Testis (tissue), 3 donors: Measurements from ENCODE around the gene SERPIND1. TPM values are rescaled to one million over a fixed set of nuclear protein-coding genes. Genes with fewer than 3 reads are reported as not detected.

Experiments
- DNase-seq: peaks from one replicate; pipeline ENCODE4 v3.0.0-alpha.2; 2019
- H3K27ac ChIP-seq, 2 donors: fragments of 200-600 bp; sonication (generic); one replicate each; pipeline ENCODE4 v1.5.1; 2019
- H3K27me3 ChIP-seq: fragments of 200-600 bp; sonication (generic); one replicate; pipeline ENCODE4 v1.5.1; 2019
- H3K36me3 ChIP-seq: fragments of 200-600 bp; sonication (generic); one replicate; pipeline ENCODE4 v1.5.1; 2017; ENCODE audit warnings: low read depth; ENCODE audit errors: missing control alignments
- H3K4me1 ChIP-seq: fragments of 200-600 bp; sonication (generic); one replicate; pipeline ENCODE4 v1.5.1; 2019
- H3K4me3 ChIP-seq, 2 donors: fragments of 200-600 bp; sonication (generic); one replicate each; pipeline ENCODE4 v1.5.1; 2017 to 2019
- H3K9me3 ChIP-seq: fragments of 200-600 bp; sonication (generic); one replicate; pipeline ENCODE4 v1.5.1; 2017
- POLR2A ChIP-seq: fragments of 450-650 bp; IDR thresholded peaks from one replicate; pipeline ENCODE4 v1.6.1; 2017; ENCODE audit warnings: antibody characterized with exemption, mild to moderate bottlenecking, moderate library complexity
- WGBS, 2 donors: methylation state at CpG; one replicate each; pipeline ENCODE4 v1.1.5; 2018; 5-methylcytosine and 5-hydroxymethylcytosine counted together
- intact Hi-C: fragments of 100-400 bp; cut with DNase I; formaldehyde crosslinking; loops from one replicate; pipeline ENCODE4 v1.15.1; 2023; ENCODE audit warnings: low total_unique reads
- polyA plus RNA-seq: library from polyadenylated mRNA; stranded (reverse); fragments of 350-450 nt; fragmentation: Illumina TruSeq; extraction: RNeasy Lipid Tissue Mini Kit (QIAGEN cat#74804); gene quantifications from one replicate; pipeline ENCODE4 v1.2.3, GENCODE V29; 2014; ENCODE audit warnings: low read depth, low replicate concordance; ENCODE audit not compliant: insufficient read depth
- total RNA-seq, 2 donors: library from RNA; depleted of rRNA; stranded (reverse); fragments of >200 nt; gene quantifications; one replicate each; pipeline ENCODE4 v1.2.3, GENCODE V29; 2016
- TF ChIP-seq, protein P1 (sequence below), 3 experiments: fragments of 450-650 bp in 2 of 3; fragments of 200-600 bp in 1 of 3; sonication (generic) in 1 of 3; IDR thresholded peaks; one replicate each; pipeline ENCODE4 v1.5.1; 2016 to 2019; ENCODE audit warnings: antibody characterized with exemption in 3 of 3, mild to moderate bottlenecking in 2 of 3, moderate library complexity in 1 of 3

The SERPIND1 gene
- total and polyA plus RNA-seq, 3 donors from 2014 or later = 0.16 to 0.78 (median 0.25) TPM

DNA sequence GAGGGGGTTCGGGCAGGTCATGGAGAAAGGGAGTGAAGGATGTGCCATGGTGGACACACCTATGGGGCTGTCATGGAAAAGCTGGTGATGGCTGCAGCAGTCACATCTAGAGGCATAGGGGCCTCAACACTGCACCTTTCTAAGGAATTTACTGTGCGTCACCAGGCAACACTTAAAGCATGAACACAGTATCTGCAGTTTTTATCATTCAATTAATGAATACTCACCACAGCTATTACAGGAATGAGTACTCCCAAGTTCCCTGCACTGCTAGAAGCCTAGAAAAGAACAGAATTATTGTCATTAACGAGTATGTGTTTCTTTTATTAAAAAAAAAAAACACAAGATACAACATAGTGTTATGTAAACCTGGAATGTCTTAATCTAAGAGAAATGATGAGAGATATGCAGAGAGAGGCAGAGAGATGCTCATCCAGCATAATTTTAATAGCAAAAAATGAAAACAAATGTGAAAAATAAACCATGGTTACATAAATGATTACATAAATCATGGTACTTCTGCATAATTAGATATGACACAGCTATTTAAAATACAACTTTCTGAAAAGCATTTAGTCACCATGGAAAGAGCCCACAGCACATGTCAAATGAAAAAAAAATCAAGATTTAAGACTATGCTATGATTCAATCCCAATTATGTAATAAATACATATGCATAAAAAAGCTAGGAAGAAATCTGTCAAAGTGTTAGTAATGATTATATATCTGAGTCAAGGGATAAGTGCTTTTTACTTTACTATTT, 19.2 kb downstream of the SERPIND1 start:
- TF ChIP-seq, protein P1, sequence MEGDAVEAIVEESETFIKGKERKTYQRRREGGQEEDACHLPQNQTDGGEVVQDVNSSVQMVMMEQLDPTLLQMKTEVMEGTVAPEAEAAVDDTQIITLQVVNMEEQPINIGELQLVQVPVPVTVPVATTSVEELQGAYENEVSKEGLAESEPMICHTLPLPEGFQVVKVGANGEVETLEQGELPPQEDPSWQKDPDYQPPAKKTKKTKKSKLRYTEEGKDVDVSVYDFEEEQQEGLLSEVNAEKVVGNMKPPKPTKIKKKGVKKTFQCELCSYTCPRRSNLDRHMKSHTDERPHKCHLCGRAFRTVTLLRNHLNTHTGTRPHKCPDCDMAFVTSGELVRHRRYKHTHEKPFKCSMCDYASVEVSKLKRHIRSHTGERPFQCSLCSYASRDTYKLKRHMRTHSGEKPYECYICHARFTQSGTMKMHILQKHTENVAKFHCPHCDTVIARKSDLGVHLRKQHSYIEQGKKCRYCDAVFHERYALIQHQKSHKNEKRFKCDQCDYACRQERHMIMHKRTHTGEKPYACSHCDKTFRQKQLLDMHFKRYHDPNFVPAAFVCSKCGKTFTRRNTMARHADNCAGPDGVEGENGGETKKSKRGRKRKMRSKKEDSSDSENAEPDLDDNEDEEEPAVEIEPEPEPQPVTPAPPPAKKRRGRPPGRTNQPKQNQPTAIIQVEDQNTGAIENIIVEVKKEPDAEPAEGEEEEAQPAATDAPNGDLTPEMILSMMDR (IDR thresholded peaks at IDR 0.05) = no peak
- no peak for TF ChIP-seq POLR2A
- intact Hi-C loops = no loop called here
- 57 to 79% methylated on average over 3 of the region's 3 CpGs for WGBS, 2 donors
- Histone ChIP-seq H3K9me3 (no peaks in the 10 kb centered on the region), H3K4me1 (peaks cover 13% of the 10 kb centered on the region), H3K36me3 (no peaks in the 10 kb centered on the region), H3K27ac (no peak overlapping the region), H3K4me3 (no peak overlapping the region), H3K27me3 (no peaks in the 10 kb centered on the region)
- DNase-seq = no peak

DNA sequence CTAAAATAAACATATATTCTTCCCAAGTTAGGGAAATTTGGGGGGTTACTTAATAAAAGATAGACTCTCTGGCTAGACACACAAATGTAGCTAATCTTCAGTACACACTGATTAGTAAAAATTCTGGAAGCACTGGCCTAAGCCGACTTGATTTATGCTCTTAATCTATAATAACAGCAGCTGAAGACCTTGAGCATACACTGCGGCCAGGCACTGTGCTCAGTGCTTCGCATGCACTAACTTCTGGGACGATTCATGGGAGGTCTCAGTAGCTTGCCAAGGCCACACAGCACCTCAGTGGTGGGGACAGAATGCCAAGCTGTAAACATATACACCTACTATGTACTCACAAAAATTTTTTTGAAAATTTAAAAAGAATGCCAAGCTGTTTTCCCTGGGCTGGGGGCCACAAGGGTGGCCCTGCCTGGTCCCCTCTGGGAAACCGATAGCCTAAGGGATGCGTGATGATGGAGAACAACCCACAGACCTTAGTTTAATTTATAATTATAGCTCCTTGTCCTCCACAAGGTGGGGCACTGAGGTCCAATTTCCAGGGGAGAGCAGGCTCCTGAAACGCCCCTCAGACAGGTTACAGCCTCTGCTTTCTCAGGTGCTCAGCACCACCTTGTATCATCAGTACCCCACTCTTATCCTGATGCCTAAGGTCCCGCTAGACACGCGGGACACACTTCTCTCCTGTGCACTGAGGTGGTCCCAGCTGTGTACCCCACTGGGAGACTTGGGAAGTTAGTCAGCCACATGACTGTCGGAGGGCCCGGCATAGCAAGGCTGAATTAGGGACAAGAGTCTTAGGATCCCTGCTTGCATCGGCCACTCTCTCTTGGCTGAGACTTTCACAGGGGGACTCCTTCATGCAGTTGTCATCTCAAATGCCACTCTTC, 20.1 kb downstream of the SERPIND1 start:
- WGBS, 2 donors = 60 to 64% methylated on average over 10 to 13 of the region's 13 CpGs
- H3K27ac ChIP-seq = no peak overlapping the region
- DNase-seq = peak; percentile 48

DNA sequence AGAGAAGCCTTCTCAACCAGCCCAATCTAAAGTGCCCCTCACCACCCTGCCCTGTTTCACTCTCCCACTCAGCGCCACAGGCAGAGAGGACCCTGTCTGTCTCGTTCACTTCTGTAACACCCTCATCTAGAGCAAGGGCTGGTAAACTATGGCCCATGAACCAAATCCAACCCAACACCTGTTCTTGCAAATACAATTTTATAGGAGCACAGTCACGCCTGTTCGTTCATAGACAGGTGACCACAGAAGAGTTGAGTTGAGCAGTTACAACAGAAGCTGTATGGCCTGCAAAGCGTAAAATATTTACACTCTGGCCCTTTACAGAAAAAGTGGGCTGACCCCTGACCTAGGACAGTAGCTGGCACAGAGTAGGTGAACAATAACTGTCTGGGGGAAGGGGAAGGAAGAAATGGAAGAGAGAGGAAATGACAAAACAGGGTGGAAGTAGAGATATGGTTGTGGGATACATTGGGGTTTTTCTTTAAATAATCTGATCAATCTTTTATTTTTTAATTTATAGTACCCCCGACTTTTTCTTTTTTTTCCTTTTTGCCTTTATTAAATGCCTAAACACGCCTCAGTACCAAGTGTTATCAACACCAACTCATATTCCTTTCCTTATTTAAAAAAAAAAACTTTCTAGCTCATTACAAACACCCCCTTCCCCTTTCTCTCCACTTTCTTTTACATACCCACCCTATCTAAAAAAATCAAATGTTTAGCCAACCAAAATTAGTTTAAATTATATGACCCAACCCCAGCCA, 20.9 kb downstream of the SERPIND1 start:
- Histone ChIP-seq H3K4me3 (no peak overlapping the region), H3K9me3 (no peaks in the 10 kb centered on the region), H3K27ac (no peak overlapping the region), H3K36me3 (no peaks in the 10 kb centered on the region), H3K4me1 (peaks cover 8% of the 10 kb centered on the region), H3K27me3 (no peaks in the 10 kb centered on the region)
- TF ChIP-seq, protein P1 (IDR thresholded peaks at IDR 0.05) = no peak
- no peak for TF ChIP-seq POLR2A
- no peak for DNase-seq
- 92 to 93% methylated on average over 7 of the region's 7 CpGs for WGBS, 2 donors
- intact Hi-C loops = no loop called here

More for the DNA sequence above, 20.1 kb downstream of the SERPIND1 start:
- intact Hi-C loops = no loop called here
- TF ChIP-seq POLR2A = no peak
- TF ChIP-seq, protein P1 (IDR thresholded peaks at IDR 0.05) = no peak
- Histone ChIP-seq H3K4me3 (no peak overlapping the region), H3K36me3 (no peaks in the 10 kb centered on the region), H3K9me3 (no peaks in the 10 kb centered on the region), H3K4me1 (peaks cover 8% of the 10 kb centered on the region), H3K27me3 (no peaks in the 10 kb centered on the region)

DNA sequence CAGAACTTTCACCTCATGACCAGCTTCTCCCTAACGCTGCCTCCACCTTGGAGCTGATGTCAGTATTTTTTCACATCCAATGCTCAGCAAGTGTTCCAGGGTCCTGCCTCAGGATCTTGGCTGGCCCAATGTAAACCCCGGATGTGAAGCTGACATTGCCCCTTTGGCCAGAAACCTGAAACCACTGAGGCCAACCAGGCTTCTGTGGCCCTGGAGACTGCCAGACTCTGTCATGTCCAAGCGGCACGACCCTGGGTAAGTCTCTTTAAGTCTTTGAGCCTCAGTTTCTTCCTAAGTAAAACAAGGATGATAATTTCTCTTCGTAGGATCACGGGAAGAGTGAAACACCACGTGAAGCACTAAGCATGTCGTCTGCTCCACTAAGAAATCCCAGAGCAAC, 22.8 kb downstream of the SERPIND1 start:
- intact Hi-C loops = no loop called here
- WGBS, 2 donors = 87 to 92% methylated on average over 8 of the region's 8 CpGs

More for the DNA sequence above, 22.8 kb downstream of the SERPIND1 start:
- DNase-seq = no peak
- no peaks in the 10 kb centered on the region for H3K36me3 ChIP-seq
- H3K4me3 ChIP-seq = no peak overlapping the region
- no peaks in the 10 kb centered on the region for H3K9me3 ChIP-seq
- no peaks in the 10 kb centered on the region for H3K27me3 ChIP-seq
- peaks cover 8% of the 10 kb centered on the region for H3K4me1 ChIP-seq
- no peak overlapping the region for H3K27ac ChIP-seq
- TF ChIP-seq, protein P1 (IDR thresholded peaks at IDR 0.05) = no peak
- no peak for TF ChIP-seq POLR2A
